ENCODE data around the gene SMARCD1.
"Not testable (repeated sequence)": the region's sequence is repeated elsewhere in the genome, so short reads cannot be mapped to it uniquely, and the experiment has no call there.

Gene SMARCD1

GRCh38 chr12:50142993-50143392 lies 57.9 kb downstream of the SMARCD1 start:
- DNase-seq (ENCODE audit: low read depth in 2 of 2): no peak

GRCh38 chr12:50145439-50145838 lies 60.3 kb downstream of the SMARCD1 start:
- no peak for DNase-seq (ENCODE audit: low read depth in 2 of 2)

GRCh38 chr12:50147281-50147680 lies 62.1 kb downstream of the SMARCD1 start:
- no peak for DNase-seq (ENCODE audit: low read depth in 2 of 2)

GRCh38 chr12:50148011-50148410 lies 62.9 kb downstream of the SMARCD1 start:
- DNase-seq (ENCODE audit: low read depth in 2 of 2): not testable (repeated sequence)

GRCh38 chr12:50149311-50149710 lies 64.2 kb downstream of the SMARCD1 start:
- no peak for DNase-seq (ENCODE audit: low read depth in 2 of 2)

All from fibroblast of skin of left quadriceps (primary cell).